Activated CD8-positive, alpha-beta memory T cell treated with anti-CD3 and anti-CD28 coated beads for 1 hour (primary cell): ENCODE data around the gene SOBP.
"Not testable (repeated sequence)": the region's sequence is repeated elsewhere in the genome, so short reads cannot be mapped to it uniquely, and the experiment has no call there.

ENCODE experiments used
- DNase-seq, 2 donors: peaks; one replicate each; pipeline ENCODE4 v3.0.0-alpha.2; 2020; ENCODE audit warnings: low read depth in 1 of 2; ENCODE audit errors: extremely low read depth in 1 of 2

Gene SOBP

GRCh38 chr6:107520706-107521105, 30.8 kb downstream of the SOBP start:
- DNase-seq = not testable (repeated sequence)

- DNase-seq = no peak
These were observed 33.3 kb downstream of the SOBP start for GRCh38 chr6:107523054-107523791.

- no peak for DNase-seq
These were observed 33.9 kb downstream of the SOBP start for GRCh38 chr6:107523794-107524193.

- no peak for DNase-seq
These were observed 34.7 kb downstream of the SOBP start for GRCh38 chr6:107524626-107525025.

- DNase-seq = no peak
These were observed 42.0 kb downstream of the SOBP start for GRCh38 chr6:107531868-107532267.

- no peak for DNase-seq
These were observed 42.8 kb downstream of the SOBP start for GRCh38 chr6:107532706-107533105.

GRCh38 chr6:107533415-107534059, 43.6 kb downstream of the SOBP start:
- no peak for DNase-seq

GRCh38 chr6:107534571-107535141, 44.7 kb downstream of the SOBP start:
- no peak for DNase-seq

GRCh38 chr6:107535626-107536025, 45.7 kb downstream of the SOBP start:
- no peak for DNase-seq

GRCh38 chr6:107536180-107536961, 46.5 kb downstream of the SOBP start:
- DNase-seq = no peak

GRCh38 chr6:107537559-107537958, 47.6 kb downstream of the SOBP start:
- DNase-seq = no peak

- no peak for DNase-seq
These were observed 49.0 kb downstream of the SOBP start for GRCh38 chr6:107538856-107539387.

- no peak for DNase-seq
These were observed 49.5 kb downstream of the SOBP start for GRCh38 chr6:107539409-107539808.

GRCh38 chr6:107539849-107540464, 50.0 kb downstream of the SOBP start:
- DNase-seq = no peak

- DNase-seq = no peak
These were observed 50.5 kb downstream of the SOBP start for GRCh38 chr6:107540465-107540857.

- DNase-seq = no peak
These were observed 52.3 kb downstream of the SOBP start for GRCh38 chr6:107542192-107542668.

- no peak for DNase-seq
These were observed 53.2 kb downstream of the SOBP start for GRCh38 chr6:107543088-107543487.

- DNase-seq = no peak
These were observed 53.6 kb downstream of the SOBP start for GRCh38 chr6:107543567-107543966.

GRCh38 chr6:107545763-107546162, 55.8 kb downstream of the SOBP start:
- DNase-seq = no peak

GRCh38 chr6:107546691-107547450, 57.0 kb downstream of the SOBP start:
- no peak for DNase-seq
